GM18517 (cell line): ENCODE results near the gene EBF4.

Experiments
- ATAC-seq: cut with Tn5 transposase; IDR thresholded peaks from one replicate; pipeline ENCODE4 v1.9.1; 2021; ENCODE audit warnings: mild to moderate bottlenecking, moderate library complexity; ENCODE audit not compliant: unreplicated experiment

Gene EBF4

DNA sequence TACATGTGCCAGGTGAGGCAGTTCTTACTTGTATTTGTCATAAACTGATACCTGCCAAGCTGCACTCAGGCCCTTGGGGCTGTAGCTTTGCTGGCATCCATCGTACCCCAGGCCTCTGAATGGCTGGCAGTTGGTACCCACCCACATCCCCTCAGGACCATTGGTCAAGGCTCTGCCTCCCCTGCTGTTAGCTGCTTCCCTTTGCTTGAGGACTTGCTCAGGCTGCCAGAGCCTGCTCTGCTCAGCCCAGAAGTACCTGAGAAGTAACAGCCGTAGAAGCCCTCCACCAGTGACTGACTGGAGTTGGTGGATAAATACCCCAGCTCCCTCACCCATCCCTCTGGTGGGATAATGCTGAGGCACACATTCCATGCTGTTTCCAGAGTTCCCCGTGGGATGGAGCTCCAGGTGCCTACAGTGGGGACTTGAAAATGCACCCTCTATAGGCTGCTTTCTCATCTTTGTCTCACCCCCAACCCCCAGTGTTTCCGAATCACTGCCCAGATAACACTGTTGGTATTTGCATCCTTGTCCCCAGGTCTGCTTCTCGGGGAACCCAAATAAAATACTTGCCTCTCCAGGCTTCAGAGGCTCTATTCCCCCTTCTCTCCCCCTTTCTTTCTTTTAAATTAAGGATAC, 7.3 kb downstream of the EBF4 start:
- ATAC-seq = no peak

DNA sequence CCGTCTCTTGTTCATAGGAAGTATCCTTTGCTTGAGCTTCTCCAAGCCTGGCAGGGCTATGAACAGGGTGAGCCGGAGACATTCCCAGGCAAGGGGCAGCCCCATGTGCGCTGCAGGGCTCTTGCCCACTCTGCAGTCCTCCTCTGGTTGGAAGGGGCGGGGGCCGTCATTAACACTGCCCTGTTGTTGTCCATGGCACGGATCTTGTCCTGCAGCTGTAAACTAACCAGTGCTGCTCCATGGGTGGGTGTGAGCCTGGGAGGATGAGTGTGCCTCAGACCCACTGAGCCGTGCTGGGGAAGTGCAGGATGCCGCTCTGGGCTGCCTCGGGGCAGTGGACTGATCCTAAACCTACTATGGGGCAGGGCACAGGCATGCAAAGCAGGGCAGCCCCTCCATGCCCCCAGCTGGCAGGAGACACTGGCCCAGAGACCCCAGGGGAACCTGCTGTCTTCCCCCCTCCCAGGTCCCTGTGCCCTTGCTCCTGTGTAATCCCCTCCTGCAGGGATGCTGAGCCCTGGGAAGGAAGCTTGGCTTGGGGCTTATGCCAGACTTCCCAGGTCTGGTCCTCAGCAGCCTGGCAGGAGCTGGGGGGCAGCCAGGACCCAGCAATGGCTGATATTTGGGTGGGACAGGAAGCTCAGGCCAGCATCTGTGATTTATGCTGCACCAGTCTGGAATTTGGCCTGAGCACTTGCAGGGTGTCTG, 8.5 kb downstream of the EBF4 start:
- ATAC-seq = no peak

DNA sequence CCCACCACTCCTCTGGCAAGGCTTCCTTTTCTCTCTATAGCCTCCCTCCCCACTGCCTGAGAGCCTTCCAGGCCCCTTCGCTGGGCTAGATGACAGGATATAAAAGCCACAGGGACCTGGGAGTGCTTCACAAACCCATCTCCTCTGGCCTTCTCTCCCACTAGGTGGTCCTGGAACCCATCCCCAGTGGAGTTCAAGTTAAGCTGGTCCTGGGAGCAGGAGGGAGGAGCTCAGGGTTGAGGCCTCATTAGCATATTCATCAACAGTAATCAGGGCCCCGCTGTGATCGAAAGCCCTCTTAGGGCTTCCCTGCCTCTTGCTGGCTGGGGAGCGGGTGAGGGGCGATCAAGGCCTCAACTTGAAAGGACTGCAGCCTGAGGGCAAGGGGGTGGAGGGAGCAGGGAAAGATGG, 9.1 kb downstream of the EBF4 start:
- ATAC-seq = no peak

DNA sequence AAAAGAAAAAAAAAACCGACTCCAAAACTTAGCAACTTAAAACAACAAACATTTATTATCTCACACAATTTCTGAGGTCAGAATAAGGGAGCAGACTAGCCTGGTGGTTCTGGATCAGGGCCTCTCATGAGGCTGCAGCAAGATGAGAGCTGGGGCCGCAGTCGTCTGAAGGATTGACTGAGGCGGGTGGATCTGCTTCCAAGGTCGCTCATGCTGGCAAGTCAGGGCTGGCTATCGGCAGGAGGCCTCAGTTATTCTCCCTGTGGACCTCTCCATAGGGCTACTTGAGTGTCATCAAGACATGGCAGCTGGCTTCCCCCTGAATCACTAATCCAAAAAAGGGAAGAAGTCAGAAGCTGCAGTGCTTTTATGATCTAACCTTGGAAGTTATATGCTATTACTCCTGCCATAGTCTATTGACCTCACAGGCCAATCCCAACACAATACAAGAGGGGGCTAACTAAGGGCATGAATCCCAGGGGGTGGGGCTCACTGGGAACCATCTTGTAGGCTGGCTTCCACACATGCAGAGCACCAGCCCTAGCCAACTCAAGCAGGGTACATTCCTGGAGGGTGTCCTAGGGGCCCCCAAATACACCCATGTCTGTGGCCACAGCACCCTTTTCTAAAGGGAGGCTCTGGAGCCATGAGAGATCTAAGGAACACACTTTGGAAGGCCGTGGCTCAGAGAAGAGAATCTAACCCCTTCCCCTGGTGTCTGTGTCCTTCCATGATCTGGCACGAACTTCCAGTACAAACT, 11.3 kb downstream of the EBF4 start:
- no peak for ATAC-seq

DNA sequence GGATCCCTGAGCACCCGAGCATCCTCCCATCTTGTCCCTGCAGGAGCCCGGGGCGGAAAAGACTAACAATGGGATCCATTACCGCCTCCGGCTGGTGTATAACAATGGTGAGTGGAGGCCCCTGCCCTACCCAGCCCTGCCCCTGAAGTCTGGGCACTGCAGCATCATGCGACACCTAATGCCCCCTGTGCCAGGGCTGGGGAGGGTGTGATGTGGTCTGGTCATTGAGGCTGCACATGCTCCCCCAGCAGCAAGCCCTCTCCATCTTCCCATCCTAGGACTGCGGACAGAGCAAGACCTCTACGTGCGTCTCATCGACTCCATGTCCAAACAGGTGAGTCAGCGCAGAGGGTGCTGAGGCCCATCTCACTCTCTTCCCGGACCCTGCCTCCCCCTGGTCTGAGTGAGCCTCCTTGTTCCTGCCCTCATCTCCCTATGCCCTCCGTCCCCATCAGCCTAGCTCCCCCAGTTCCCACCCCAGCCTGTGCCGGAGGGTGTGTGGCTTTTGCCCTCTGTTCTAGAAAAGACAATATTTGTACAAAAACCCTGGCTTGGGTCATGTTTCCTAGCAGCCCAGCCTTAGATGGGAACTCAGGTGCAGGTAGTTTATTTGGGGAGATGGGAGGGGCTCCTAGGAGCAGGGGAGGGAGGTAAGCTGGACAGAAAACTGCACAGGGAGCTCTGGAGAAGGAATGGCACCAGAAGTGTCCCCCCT, 13.5 kb downstream of the EBF4 start:
- no peak for ATAC-seq

DNA sequence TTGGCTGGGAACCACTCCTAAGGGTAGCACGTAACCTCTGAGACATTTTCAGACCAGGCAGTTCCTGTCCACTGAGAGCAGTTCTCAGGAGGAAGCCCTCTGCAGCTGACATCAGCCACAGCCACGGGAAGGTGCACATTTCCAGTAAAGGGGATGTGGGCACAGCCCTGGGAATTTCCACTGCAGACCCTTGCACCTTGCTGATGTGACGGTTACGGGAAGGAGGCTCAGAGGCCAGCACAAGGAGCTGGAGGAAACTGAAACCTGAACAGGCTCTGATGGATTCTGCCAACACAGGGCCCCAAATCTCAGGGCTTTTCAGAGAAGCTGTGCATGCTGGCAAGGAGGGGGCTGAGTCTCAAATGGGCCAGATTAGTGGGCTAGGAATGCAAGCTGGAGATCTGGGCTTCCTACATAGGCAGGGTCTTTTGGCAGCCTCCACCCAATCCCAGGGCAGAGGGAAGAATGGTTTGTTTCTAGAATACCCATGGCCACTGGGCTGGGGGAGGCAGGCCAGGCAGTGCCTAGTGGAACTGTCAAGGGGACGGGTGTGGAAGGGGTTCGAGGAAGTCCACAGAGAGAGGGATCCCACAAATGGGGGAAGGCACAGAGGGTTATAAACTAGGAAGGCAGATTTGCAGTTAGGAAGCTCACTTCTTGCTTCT, 14.2 kb downstream of the EBF4 start:
- ATAC-seq = no peak

DNA sequence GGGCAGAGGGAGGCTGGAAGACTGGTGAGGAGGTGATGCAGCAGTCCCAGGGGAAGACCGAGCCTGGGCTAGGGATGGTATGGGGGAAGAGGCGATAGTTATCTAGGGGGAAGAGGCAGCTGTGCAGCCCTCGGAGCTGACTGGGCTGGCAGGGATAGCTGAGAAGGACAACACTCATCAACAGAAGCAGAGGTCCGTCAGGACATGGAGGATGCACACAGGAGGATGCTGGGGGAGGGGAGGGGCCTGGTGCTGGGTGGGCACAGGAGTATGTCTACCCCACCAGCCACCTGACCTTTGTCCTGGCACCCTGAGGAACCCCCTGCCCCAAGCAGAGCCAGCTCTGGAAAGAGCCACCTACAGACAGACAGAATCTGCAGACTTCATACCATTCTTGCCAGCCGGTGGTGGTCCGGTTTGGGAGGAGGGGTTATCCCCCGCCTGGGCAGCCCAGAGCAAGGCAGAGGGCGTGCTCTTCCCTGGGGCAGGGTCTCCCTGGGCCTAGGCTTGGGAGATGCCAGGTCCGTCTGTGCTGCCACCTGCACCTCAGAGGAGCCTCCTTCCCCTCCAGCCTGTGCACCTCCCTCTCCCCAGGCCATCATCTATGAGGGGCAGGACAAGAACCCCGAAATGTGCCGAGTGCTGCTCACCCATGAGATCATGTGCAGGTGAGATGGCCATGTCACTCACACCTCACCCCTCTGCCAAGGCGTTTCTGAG, 14.9 kb downstream of the EBF4 start:
- no peak for ATAC-seq

DNA sequence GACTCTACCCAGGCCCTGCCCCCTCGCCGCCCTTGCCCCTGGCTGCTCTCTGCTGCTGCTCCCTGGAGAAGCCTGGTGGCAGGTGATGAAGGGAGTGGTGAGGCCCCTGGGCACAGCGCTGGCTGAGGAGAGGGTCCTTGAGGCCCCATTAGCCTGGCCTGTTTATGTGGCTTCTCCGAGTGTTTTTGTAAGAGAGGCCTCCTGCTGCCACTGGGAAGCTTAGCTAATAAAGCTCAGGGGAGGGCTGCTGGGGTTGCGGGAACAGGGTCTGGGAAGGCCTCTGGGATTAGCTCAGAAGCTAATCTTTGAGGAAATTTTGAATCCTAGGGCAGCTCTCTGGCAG, 15.5 kb downstream of the EBF4 start:
- no peak for ATAC-seq

DNA sequence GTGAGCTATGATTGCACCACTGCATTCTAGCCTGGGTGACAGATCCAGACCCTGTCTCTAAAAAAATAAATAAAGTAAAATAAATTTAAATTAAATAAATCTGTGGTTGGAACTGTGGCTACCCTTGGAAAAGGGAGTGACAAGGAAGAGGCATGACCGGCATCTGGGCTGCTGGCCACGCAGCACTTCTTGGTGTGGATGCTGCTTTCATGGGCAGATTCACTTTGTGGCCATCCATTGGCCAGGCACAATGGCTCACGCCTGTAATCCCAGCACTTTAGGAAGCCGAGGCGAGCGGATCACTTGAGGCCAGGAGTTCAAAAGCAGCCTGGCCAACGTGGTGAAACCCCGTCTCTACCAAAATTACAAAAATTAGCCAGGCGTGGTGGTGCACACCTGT, 16.1 kb downstream of the EBF4 start:
- no peak for ATAC-seq

DNA sequence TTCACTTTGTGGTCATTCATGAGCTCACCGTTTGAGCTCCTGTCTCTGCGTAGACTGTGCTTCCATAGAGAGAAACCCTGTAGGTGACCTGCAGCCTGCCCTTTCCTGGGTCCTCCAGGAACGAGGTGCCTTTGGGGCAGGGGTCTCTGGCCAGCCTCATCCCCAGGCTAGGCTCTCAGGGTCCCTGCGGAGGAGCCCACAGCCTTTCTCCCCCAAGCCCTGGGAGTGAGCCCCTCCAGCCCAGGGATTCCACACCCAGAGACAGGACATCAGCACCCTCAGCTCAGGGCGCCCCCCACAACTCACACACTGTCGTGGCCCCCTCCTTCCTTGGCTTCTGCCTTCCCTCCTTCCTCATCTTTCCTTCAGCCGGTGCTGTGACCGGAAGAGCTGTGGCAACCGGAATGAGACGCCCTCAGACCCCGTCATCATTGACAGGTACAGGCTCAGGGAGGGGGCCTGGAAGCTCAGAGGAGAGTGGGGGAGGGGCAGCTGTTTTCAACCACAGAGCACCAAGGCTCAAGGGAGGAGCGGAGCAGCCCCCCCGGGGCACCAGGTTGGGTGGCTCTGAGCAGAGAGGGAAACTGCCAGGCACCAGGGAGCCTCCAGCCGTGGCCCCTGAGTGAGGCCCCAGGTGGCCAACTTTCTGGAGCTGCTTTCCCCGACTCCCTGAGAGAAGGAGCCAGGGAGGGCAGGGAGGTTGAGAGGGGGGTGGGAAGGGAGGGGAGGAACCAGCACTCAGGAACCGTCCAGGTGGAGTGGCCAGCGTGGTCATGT, 16.8 kb downstream of the EBF4 start:
- no peak for ATAC-seq

DNA sequence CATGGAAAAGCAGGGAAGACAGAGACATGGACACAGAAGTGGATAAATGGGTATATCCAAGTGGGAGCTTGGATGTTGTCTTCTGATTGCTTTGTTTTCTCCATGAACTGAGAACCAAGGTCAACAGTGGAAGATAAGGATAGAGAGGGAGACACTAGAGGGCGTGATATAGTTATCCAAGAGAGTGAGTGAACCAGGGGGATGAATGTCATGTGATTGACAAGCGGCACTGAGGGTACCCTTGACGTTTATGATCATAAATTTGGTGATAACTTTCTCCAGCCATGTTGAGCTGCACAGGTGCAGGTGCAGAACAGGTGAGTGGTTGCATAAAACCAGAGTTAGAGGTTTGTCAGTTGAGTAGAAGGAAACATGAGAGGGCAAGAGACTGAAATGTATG, 20.7 kb downstream of the EBF4 start:
- ATAC-seq = no peak

DNA sequence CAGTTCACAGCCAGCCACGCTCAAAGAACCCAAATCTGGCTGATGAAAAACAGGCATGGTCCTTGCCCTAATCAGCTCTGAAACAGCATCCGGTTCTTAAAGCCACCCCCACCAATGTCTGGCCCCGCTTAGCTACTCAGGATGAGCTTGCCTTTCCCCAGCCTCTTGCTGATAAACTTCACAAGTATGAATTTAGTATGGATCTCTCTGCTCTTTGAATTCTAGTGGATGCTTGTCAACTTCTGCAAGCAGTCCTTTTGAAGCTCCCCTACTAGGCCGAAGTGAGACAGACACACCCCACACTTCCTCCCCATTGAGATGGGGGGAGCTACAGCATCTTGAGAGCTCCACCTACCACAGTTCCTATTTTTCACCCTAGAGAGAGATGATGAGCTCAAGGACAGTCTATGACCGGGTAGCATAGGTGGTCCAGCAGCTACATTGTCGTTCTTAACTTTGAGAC, 36.7 kb downstream of the EBF4 start:
- ATAC-seq = no peak

DNA sequence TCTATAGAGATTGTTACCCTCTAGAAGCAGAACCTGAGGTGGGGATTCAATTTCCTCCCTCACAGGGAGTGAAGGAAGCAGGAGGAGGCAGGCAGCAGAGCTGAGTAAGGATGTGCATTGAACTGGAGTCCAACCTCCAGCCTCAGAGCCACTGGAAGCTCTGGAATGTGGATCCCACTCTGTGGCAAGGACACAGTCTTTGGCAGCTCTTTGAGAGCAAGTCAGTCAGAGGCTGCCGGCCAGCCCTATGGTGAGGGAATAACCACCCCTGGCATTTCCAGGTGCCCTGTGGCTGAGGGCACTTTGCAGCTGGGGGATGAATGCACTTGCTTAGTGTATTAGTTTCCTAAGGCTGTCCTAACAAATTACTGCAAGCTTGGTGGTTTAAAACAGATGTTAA, 37.2 kb downstream of the EBF4 start:
- no peak for ATAC-seq

DNA sequence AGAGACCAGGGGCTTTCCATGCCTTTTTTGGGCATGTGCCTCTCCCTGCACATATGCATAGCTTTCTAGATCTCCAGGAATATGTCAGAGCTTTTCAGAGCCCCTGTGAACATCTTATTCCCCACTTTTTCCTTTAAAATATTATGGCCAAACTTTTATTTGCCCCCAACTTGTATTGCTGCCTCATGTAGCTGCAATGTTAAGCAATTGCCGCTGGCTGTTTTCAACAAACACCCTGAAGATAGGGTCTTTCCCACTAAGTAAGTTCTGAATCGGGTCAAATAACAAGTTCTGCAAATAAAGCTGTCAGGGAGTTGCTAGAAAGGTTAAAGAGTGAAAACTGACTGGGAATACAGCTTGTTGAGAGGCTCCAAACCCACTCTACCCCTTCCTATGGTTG, 42.3 kb downstream of the EBF4 start:
- ATAC-seq = no peak

DNA sequence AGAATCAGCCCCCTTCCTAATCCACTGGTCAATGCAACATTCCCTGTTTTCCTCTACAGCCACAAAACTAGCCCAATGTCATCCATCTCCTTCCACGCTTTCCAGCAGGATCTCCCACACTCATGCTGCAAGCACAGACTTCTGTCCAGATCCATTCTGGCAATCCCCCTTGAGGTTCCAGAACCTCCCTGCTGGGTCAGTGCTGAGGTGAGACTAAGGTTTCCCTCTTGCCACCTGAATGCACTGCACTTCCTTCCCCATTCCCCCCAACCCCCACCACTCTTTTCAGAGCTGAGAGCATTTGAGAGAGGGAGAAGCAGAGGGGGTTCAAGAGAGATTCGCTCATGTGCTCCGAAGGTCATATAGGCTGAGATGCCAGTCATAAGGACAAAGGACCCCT, 43.9 kb downstream of the EBF4 start:
- ATAC-seq = no peak

DNA sequence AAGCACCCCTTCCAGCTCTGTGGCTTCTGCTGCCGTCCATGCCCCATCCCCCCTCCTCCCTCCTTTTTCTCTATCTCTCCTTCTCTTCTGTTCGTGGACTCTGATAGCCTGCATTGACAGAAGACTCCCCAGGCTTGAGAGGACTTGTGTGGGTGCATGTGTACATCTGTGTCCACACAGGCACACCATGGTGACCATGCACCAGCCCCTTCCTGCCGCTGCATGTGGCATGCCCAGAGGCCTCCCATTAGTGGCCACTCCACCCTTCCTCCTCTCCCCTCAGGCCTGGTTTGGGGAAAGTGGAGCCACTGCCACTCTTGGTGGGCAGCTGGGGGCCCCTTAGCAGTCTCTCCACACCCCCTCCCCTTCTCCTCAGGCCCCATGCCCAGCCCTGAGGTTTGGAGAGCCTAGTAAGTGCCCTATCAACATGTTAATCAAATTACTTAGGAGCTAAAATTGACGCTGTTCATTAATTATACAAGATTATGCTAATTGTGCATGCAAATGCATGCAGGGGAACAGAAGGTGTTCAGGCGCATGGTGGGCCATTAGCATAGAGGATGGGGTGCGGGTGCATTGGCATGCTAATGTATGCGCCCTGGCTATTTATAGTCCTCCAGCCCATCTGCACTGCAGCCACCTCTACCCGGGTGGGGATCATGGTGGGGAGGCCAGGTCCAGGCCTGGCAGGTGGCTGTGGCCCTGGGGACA, 45.9 kb downstream of the EBF4 start:
- ATAC-seq = no peak

DNA sequence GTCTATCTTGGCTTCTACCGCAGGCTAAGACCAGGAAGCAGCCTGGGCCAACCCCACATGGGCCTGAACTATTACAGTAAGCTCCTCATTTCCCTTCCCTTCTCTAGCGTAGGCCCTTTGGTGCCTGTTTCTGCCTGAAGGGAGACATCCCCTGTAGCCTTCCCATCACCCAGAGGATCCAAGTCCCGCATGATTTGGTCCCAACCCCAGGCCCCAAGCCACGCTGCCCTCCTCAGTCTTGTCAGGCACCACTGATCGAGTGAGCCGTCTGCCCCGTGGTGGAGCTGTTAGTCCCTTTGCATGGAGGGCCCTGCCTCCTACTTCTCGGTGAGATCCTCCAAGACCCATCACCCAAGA, 46.4 kb downstream of the EBF4 start:
- ATAC-seq = no peak

DNA sequence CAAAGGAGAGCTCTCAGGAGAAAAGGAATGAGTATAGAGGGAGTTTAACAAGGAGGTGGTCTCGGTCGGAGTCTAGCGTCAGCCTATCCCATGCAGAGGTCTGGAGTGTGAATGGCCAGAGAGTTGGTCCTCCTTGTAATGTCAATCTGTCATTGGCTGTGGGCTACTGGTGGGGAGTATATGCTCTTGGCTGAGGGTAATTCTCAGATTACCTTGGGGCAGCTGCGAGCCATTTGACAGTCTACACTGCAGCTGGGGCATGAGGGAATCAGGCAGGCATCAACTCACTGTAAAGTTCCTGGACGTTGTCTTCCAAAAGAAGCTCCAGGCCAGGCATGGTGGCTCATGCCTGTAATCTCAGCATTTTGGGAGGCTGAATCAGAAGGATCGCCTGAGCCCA, 48.1 kb downstream of the EBF4 start:
- no peak for ATAC-seq

DNA sequence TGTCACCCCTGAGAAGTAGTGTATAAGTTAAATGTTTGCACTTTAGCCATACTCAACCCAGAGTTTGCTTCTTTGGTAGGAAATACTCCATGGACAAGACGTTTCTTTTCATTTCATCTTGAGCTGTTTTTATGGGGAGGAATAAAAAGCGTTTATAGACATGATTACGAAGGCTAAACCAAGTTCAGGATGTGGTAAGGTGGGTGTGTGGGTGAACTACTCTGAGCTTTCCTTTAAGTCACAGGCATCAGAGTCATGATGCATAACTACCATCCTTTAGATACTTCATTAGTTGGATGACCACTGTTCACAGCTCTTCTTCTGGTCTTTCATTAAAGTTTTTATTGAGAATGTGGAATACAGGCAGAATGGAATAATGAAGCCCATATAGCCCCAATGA, 48.9 kb downstream of the EBF4 start:
- ATAC-seq = no peak
